ENCODE measurements around the gene PEX5L.

- TF ChIP-seq EZH2phosphoT487 (IDR thresholded peaks at IDR 0.05; ENCODE audit: borderline replicate concordance, low read depth) (no peak), CTCF (IDR thresholded peaks at IDR 0.05) (no peak)
Observed at GRCh38 chr3:179962629-179963387, 73.9 kb downstream of the PEX5L start.

Measured in SK-N-SH (cell line).